ENCODE data around the gene STARD3NL.
"Not testable (repeated sequence)": the region's sequence is repeated elsewhere in the genome, so short reads cannot be mapped to it uniquely, and the experiment has no call there.

DNA sequence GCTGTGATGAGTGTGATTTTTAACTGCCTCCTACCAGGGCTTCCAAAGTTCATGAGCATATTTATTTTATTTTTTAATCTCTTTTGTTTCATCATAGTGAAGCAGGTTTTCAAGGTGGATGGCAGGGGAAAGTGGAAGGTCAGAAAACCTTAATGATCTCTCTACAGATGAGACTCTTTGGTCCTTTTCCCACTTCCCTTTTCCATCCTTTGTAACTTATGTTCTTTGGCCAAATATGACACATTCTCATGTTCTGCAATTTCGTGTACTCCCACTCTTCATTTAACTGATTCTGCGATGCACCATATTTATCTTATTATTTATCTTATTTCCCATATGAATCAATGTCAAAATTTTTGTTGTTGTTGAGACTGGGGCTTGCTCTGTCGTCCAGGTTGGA lies 87.9 kb downstream of the STARD3NL start:
- TF ChIP-seq, protein P1, sequence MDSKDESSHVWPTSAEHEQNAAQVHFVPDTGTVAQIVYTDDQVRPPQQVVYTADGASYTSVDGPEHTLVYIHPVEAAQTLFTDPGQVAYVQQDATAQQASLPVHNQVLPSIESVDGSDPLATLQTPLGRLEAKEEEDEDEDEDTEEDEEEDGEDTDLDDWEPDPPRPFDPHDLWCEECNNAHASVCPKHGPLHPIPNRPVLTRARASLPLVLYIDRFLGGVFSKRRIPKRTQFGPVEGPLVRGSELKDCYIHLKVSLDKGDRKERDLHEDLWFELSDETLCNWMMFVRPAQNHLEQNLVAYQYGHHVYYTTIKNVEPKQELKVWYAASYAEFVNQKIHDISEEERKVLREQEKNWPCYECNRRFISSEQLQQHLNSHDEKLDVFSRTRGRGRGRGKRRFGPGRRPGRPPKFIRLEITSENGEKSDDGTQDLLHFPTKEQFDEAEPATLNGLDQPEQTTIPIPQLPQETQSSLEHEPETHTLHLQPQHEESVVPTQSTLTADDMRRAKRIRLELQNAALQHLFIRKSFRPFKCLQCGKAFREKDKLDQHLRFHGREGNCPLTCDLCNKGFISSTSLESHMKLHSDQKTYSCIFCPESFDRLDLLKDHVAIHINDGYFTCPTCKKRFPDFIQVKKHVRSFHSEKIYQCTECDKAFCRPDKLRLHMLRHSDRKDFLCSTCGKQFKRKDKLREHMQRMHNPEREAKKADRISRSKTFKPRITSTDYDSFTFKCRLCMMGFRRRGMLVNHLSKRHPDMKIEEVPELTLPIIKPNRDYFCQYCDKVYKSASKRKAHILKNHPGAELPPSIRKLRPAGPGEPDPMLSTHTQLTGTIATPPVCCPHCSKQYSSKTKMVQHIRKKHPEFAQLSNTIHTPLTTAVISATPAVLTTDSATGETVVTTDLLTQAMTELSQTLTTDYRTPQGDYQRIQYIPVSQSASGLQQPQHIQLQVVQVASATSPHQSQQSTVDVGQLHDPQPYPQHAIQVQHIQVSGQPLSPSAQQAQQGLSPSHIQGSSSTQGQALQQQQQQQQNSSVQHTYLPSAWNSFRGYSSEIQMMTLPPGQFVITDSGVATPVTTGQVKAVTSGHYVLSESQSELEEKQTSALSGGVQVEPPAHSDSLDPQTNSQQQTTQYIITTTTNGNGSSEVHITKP (tag by site-specific recombination; IDR thresholded peaks at IDR 0.05): not testable (repeated sequence)
- not testable (repeated sequence) for TF ChIP-seq ZBTB8A (tag by site-specific recombination; IDR thresholded peaks at IDR 0.05); ZBTB1 (tag by site-specific recombination; IDR thresholded peaks at IDR 0.05); SALL2 (tag by site-specific recombination; IDR thresholded peaks at IDR 0.05; ENCODE audit: borderline replicate concordance); KLF1 (tag by site-specific recombination; IDR thresholded peaks at IDR 0.05)
- TF ChIP-seq, protein P2, sequence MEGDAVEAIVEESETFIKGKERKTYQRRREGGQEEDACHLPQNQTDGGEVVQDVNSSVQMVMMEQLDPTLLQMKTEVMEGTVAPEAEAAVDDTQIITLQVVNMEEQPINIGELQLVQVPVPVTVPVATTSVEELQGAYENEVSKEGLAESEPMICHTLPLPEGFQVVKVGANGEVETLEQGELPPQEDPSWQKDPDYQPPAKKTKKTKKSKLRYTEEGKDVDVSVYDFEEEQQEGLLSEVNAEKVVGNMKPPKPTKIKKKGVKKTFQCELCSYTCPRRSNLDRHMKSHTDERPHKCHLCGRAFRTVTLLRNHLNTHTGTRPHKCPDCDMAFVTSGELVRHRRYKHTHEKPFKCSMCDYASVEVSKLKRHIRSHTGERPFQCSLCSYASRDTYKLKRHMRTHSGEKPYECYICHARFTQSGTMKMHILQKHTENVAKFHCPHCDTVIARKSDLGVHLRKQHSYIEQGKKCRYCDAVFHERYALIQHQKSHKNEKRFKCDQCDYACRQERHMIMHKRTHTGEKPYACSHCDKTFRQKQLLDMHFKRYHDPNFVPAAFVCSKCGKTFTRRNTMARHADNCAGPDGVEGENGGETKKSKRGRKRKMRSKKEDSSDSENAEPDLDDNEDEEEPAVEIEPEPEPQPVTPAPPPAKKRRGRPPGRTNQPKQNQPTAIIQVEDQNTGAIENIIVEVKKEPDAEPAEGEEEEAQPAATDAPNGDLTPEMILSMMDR (tag by site-specific recombination; IDR thresholded peaks at IDR 0.05): not testable (repeated sequence)

All from HEK293 (cell line).